SK-N-SH (cell line): ENCODE results near the gene PLEKHM3.

Experiments used
- EZH2phosphoT487 ChIP-seq: fragments of 200-600 bp; sonication (generic); IDR thresholded peaks from 2 replicates; pipeline ENCODE4 v1.6.1; 2017; ENCODE audit warnings: low read depth, mixed run types, mild to moderate bottlenecking, antibody characterized with exemption, moderate library complexity, borderline replicate concordance
- JUND ChIP-seq: IDR thresholded peaks from 2 replicates; pipeline ENCODE4 v1.4.0; 2012
- MXI1 ChIP-seq: IDR thresholded peaks from 2 replicates; pipeline ENCODE4 v1.6.1; 2012; ENCODE audit warnings: mild to moderate bottlenecking, low read depth, low read length, improper control_type of control experiment
- RCOR1 ChIP-seq: fragments of 150-350 bp; IDR thresholded peaks from 2 replicates; pipeline ENCODE4 v1.6.1; 2017; ENCODE audit warnings: antibody characterized with exemption, low read length
- TF ChIP-seq, protein P1 (sequence below): IDR thresholded peaks from 2 replicates; pipeline ENCODE4 v1.4.0; 2012; ENCODE audit warnings: low read depth

GRCh38 chr2:207790898-207791297 is 234.4 kb downstream of the PLEKHM3 start:
- no peak for TF ChIP-seq MXI1
- TF ChIP-seq, protein P1, sequence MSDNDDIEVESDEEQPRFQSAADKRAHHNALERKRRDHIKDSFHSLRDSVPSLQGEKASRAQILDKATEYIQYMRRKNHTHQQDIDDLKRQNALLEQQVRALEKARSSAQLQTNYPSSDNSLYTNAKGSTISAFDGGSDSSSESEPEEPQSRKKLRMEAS: no peak
- no peak for TF ChIP-seq RCOR1
- TF ChIP-seq EZH2phosphoT487: no peak
- TF ChIP-seq JUND: no peak
